ENCODE data around the gene MLLT3. TPM values are rescaled to one million over a fixed set of nuclear protein-coding genes. Genes with fewer than 3 reads are reported as not detected.
A peak's percentile ranks its signal among the peaks of the same experiment; 100 is the strongest.

Gene MLLT3
- total RNA-seq, 4 donors from 2014 or later = 9.4 to 38.2 (median 30.2) TPM

GRCh38 chr9:20356403-20357036, 265.8 kb downstream of the MLLT3 start:
- intact Hi-C loops (cut with DNase I; ENCODE audit: low total_unique reads) (loop anchor here (5.0 kb wide), 1 partner anchor 266 kb away; the partner anchor contains the start of gene MLLT3), in situ Hi-C loops (cut with MboI; ENCODE audit: low pct_ligation_motif_present in 1 of 4, low pct_unique_long_range_greater_than_20kb in 1 of 4, low sequenced_read_pairs in 3 of 4) (loop anchor here (10.0 to 25.0 kb wide), 4 partner anchors 268 to 588 kb away; partner anchors contain the start of gene MLLT3 (in 3 of the 4))
- WGBS, 2 donors (ENCODE audit: low coverage in 1 of 2) = 17 to 21% methylated on average over 9 to 10 of the region's 10 CpGs
- Histone ChIP-seq H3K4me1 (peaks cover 0 to 22% (median 16%) of the 10 kb centered on the region in 4 donors), H3K4me3 (peak overlapping the region in 1 of 4 donors; percentile 23), H3K27me3 (no peaks in the 10 kb centered on the region), H3K36me3 (peaks cover 0 to 4% (median 0%) of the 10 kb centered on the region in 4 donors), H3K27ac (peak overlapping the region; percentile 45 to 68 (median 64)), H3K9me3 (no peaks in the 10 kb centered on the region)
- DNase-seq = peak; percentile 74
- TF ChIP-seq EP300 (IDR thresholded peaks at IDR 0.05; ENCODE audit: low read depth) = no peak
- TF ChIP-seq CTCF (IDR thresholded peaks at IDR 0.05) = peak; percentile 55 to 72 (median 67)
- no peak for TF ChIP-seq POLR2A (IDR thresholded peaks at IDR 0.05)
- TF ChIP-seq POLR2AphosphoS5 (IDR thresholded peaks at IDR 0.05) = no peak

DNA sequence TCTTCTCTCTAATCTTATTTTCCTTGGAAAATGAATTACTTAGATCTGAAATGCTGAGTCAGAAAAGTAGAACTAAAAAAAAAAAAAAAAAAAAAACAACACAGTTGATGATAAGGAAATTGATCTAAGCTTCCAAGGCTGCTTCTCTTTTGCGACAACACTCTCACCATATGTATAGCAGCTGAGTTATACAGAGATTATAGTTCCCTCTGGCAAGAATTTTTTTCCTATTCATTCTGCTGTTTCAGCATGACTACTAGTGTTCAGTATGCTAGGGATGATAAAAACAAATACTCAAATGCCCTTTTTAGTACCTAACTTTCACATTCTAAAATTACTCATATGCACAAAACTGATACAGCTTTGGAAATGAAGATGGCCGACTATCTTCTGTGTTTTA, 267.3 kb downstream of the MLLT3 start:
- peak overlapping the region in 1 of 4 donors; percentile 68 for H3K27ac ChIP-seq
- H3K36me3 ChIP-seq = peaks cover 0 to 4% (median 0%) of the 10 kb centered on the region in 4 donors
- peaks cover 0 to 22% (median 16%) of the 10 kb centered on the region in 4 donors for H3K4me1 ChIP-seq
- no peak for DNase-seq
- no peaks in the 10 kb centered on the region for H3K9me3 ChIP-seq
- intact Hi-C loops (cut with DNase I; ENCODE audit: low total_unique reads) (loop anchor here (5.0 kb wide), 1 partner anchor 267 kb away; the partner anchor contains the start of gene MLLT3), in situ Hi-C loops (cut with MboI; ENCODE audit: low pct_ligation_motif_present in 1 of 4, low pct_unique_long_range_greater_than_20kb in 1 of 4, low sequenced_read_pairs in 3 of 4) (loop anchor here (10.0 to 25.0 kb wide), 4 partner anchors 270 to 590 kb away; partner anchors contain the start of gene MLLT3 (in 3 of the 4))
- WGBS, 2 donors (ENCODE audit: low coverage in 1 of 2) = 47 to 49% methylated on average over 2 of the region's 2 CpGs
- no peak overlapping the region for H3K4me3 ChIP-seq
- H3K27me3 ChIP-seq = no peaks in the 10 kb centered on the region
- TF ChIP-seq POLR2A (IDR thresholded peaks at IDR 0.05) = no peak

GRCh38 chr9:20353931-20354652, 268.2 kb downstream of the MLLT3 start:
- DNase-seq = peak; percentile 17
- TF ChIP-seq POLR2A (IDR thresholded peaks at IDR 0.05) (no peak), EP300 (IDR thresholded peaks at IDR 0.05; ENCODE audit: low read depth) (no peak), POLR2AphosphoS5 (IDR thresholded peaks at IDR 0.05) (no peak)
- H3K9me3 ChIP-seq = no peaks in the 10 kb centered on the region
- intact Hi-C loops (cut with DNase I; ENCODE audit: low total_unique reads) (loop anchor here (5.0 kb wide), 1 partner anchor 253 kb away; no protein-coding TSS in a partner anchor), in situ Hi-C loops (cut with MboI; ENCODE audit: low pct_ligation_motif_present in 1 of 4, low pct_unique_long_range_greater_than_20kb in 1 of 4, low sequenced_read_pairs in 3 of 4) (loop anchor here (10.0 to 25.0 kb wide), 4 partner anchors 271 to 591 kb away; partner anchors contain the start of gene MLLT3 (in 3 of the 4))
- H3K27ac ChIP-seq = no peak overlapping the region
- 87 to 89% methylated on average over 3 to 5 of the region's 5 CpGs for WGBS, 2 donors (ENCODE audit: low coverage in 1 of 2)
- H3K4me1 ChIP-seq = peaks cover 0 to 22% (median 16%) of the 10 kb centered on the region in 4 donors
- H3K4me3 ChIP-seq = no peak overlapping the region
- no peaks in the 10 kb centered on the region for H3K27me3 ChIP-seq
- H3K36me3 ChIP-seq = peaks cover 0 to 4% (median 0%) of the 10 kb centered on the region in 4 donors

GRCh38 chr9:20353524-20353923, 268.8 kb downstream of the MLLT3 start:
- Histone ChIP-seq H3K27me3 (no peaks in the 10 kb centered on the region), H3K9me3 (no peaks in the 10 kb centered on the region), H3K36me3 (peaks cover 0 to 4% (median 0%) of the 10 kb centered on the region in 4 donors), H3K4me3 (no peak overlapping the region), H3K27ac (no peak overlapping the region), H3K4me1 (peaks cover 0 to 22% (median 16%) of the 10 kb centered on the region in 4 donors)
- intact Hi-C loops (cut with DNase I; ENCODE audit: low total_unique reads) (loop anchor here (5.0 kb wide), 1 partner anchor 254 kb away; no protein-coding TSS in a partner anchor), in situ Hi-C loops (cut with MboI; ENCODE audit: low pct_ligation_motif_present in 1 of 4, low pct_unique_long_range_greater_than_20kb in 1 of 4, low sequenced_read_pairs in 3 of 4) (loop anchor here (10.0 to 25.0 kb wide), 4 partner anchors 271 to 591 kb away; partner anchors contain the start of gene MLLT3 (in 3 of the 4))
- DNase-seq = no peak
- TF ChIP-seq CTCF (IDR thresholded peaks at IDR 0.05) (no peak), POLR2A (IDR thresholded peaks at IDR 0.05) (no peak), EP300 (IDR thresholded peaks at IDR 0.05; ENCODE audit: low read depth) (no peak), POLR2AphosphoS5 (IDR thresholded peaks at IDR 0.05) (no peak)
- WGBS, 2 donors (ENCODE audit: low coverage in 1 of 2) = 65 to 86% methylated on average over 1 of the region's 1 CpG
